K562 (cell line): ENCODE results near the gene ARSD. TPM values are rescaled to one million over a fixed set of nuclear protein-coding genes. Genes with fewer than 3 reads are reported as not detected.

ENCODE experiments used
- ATAC-seq: fragments of 200-7000 bp; cut with Tn5 transposase; 3 replicates; pipeline ENCODE4 v1.9.1; 2020; ENCODE audit warnings: moderate library complexity
- BruUV-seq: library from RNA; stranded (reverse); fragments of 400-500 nt; replicated peaks from 2 replicates; lab custom pipeline; 2021; lab: Mats Ljungman, UMichigan
- CTCF ChIA-PET: fragments of 300-600 bp; formaldehyde crosslinking; extraction: SDS; loops from one replicate; lab custom pipeline; 2021; ENCODE audit warnings: low intra/inter-chr PET ratio; lab: Yijun Ruan, JAX
- POLR2A ChIA-PET: fragments of 300-600, 350-650 bp; sonication (Branson Sonifier 250); formaldehyde crosslinking; extraction: SDS; loops from one replicate; lab custom pipeline; 2021; ENCODE audit warnings: antibody characterized with exemption, inconsistent platforms; lab: Yijun Ruan, JAX
- DNase-seq, 4 experiments: peaks; one replicate each; pipeline versions ENCODE4 v3.0.0 to v3.0.0-alpha.2; 2011 to 2018; ENCODE audit warnings: low spot score in 3 of 4, mixed read lengths in 3 of 4; ENCODE audit errors: extremely low read depth in 1 of 4
- FAIRE-seq: peaks from 2 replicates; lab custom pipeline; 2011; peaks lifted over from hg19 to GRCh38; lab: Jason Lieb, UNC
- H2AFZ ChIP-seq: 2 replicates; pipeline ENCODE4 v1.6.0; 2011; ENCODE audit warnings: low read depth, low read length, control low read depth, inconsistent platforms
- H3K27ac ChIP-seq: fragments of 200-600 bp; 3 replicates; pipeline ENCODE4 v1.8.0; 2011; ENCODE audit warnings: low read depth, mild to moderate bottlenecking, control low read depth, inconsistent platforms, low read length, moderate library complexity, mixed read lengths; ENCODE audit errors: extremely low read depth
- H3K27me3 ChIP-seq, 2 experiments: fragments of 300-600 bp in 1 of 2; 2 replicates in 1 of 2; 3 replicates in 1 of 2; pipeline versions ENCODE4 v1.6.0 to v1.8.0; 2011; ENCODE audit warnings: inconsistent platforms in 2 of 2, low read length in 2 of 2, mild to moderate bottlenecking in 1 of 2, mixed read lengths in 1 of 2, moderate library complexity in 1 of 2; ENCODE audit not compliant: control insufficient read depth in 2 of 2, insufficient read depth in 2 of 2
- H3K36me3 ChIP-seq: fragments of 300-600 bp; 3 replicates; pipeline ENCODE4 v1.8.0; 2011; ENCODE audit warnings: mild to moderate bottlenecking, low read length, inconsistent platforms; ENCODE audit not compliant: control insufficient read depth, insufficient read depth
- H3K4me1 ChIP-seq, 2 experiments: fragments of 200-600 bp in 1 of 2; replicated peaks in 1 of 2; 2 replicates in 1 of 2; 3 replicates in 1 of 2; pipeline versions ENCODE4 v1.5.1 to v1.8.0; 2011; ENCODE audit warnings: inconsistent platforms in 2 of 2, low read length in 2 of 2, mild to moderate bottlenecking in 1 of 2, mixed read lengths in 1 of 2, moderate library complexity in 1 of 2; ENCODE audit not compliant: control insufficient read depth in 2 of 2, insufficient read depth in 2 of 2
- H3K4me2 ChIP-seq: 2 replicates; pipeline ENCODE4 v1.6.1; 2011; ENCODE audit warnings: low read length, control low read depth, inconsistent platforms, mixed read lengths; ENCODE audit not compliant: insufficient read depth
- H3K4me3 ChIP-seq: fragments of 200-600 bp; sonication (generic), shearing (Covaris generic); 2 replicates; pipeline ENCODE4 v1.5.1; 2016; ENCODE audit warnings: control low read depth, inconsistent platforms
- H3K79me2 ChIP-seq: fragments of 200-600 bp; 3 replicates; pipeline ENCODE4 v1.8.0; 2011; ENCODE audit warnings: low read length, inconsistent platforms; ENCODE audit not compliant: control insufficient read depth, insufficient read depth
- H3K9ac ChIP-seq, 2 experiments: 2 replicates each; pipeline versions ENCODE4 v1.6.0 to v1.6.1; 2011; ENCODE audit warnings: low read depth in 2 of 2, low read length in 2 of 2, control low read depth in 1 of 2, inconsistent platforms in 1 of 2, mild to moderate bottlenecking in 1 of 2, mixed read lengths in 1 of 2; ENCODE audit not compliant: insufficient read depth in 1 of 2
- H3K9me1 ChIP-seq: one replicate; pipeline ENCODE4 v1.6.0; 2011; ENCODE audit warnings: inconsistent platforms, mild to moderate bottlenecking, low read length, moderate library complexity; ENCODE audit not compliant: control insufficient read depth, insufficient read depth
- H3K9me3 ChIP-seq: replicated peaks from 2 replicates; pipeline ENCODE4 v1.5.1; 2011; ENCODE audit warnings: low read depth, low read length, inconsistent platforms; ENCODE audit not compliant: control insufficient read depth, insufficient read depth
- H4K20me1 ChIP-seq: replicated peaks from 2 replicates; pipeline ENCODE4 v1.6.1; 2011; ENCODE audit warnings: low read length, inconsistent platforms, mixed read lengths; ENCODE audit not compliant: control insufficient read depth, insufficient read depth
- ESRRA ChIP-seq: fragments of 450-650 bp; IDR thresholded peaks from 2 replicates; pipeline ENCODE4 v1.6.1; 2014; ENCODE audit warnings: low read depth, mild to moderate bottlenecking, moderate library complexity, borderline replicate concordance
- MAFG ChIP-seq: fragments of 450-650 bp; conservative IDR thresholded peaks from 2 replicates; pipeline ENCODE4 v1.6.1; 2016; ENCODE audit warnings: missing genetic modification characterization, missing compliant biosample characterization
- RCOR1 ChIP-seq, 2 experiments: IDR thresholded peaks; 2 replicates each; pipeline ENCODE4 v1.6.1; 2012; ENCODE audit warnings: low read depth in 2 of 2, low read length in 2 of 2, borderline replicate concordance in 1 of 2, improper control_type of control experiment in 1 of 2
- WGBS: fragments of 100-300 bp; shearing (Covaris generic); methylation state at CpG from one replicate; pipeline ENCODE4 v1.1.6; 2016; ENCODE audit warnings: low coverage, mixed read lengths; ENCODE audit not compliant: insufficient coverage; ENCODE audit errors: missing lambda C conversion rate; 5-methylcytosine and 5-hydroxymethylcytosine counted together
- in situ Hi-C: fragments of 300-500 bp; cut with MboI; formaldehyde crosslinking; loops from 4 replicates; pipeline ENCODE4 v1.15.0; 2018; ENCODE audit warnings: inconsistent platforms, mixed read lengths
- intact Hi-C: fragments of 100-400 bp; cut with micrococcal nuclease; formaldehyde crosslinking; loops from 2 replicates; pipeline ENCODE4 v1.14.2; 2022
- polyA plus RNA-seq, 8 experiments: library from polyadenylated mRNA; depleted of rRNA in 4 of 8; stranded (reverse) in 5 of 8; unstranded in 3 of 8; fragments of >200 nt; fragmentation: Nextera tagmentation in 2 of 8; fragmentation: Illumina TruSeq in 1 of 8; extraction: Ambion mirVana in 2 of 8; extraction: Trizol in 1 of 8; gene quantifications; 2 replicates each; pipeline versions ENCODE4 v1.2.1 to v1.2.3, GENCODE V29; 2011 to 2014; ENCODE audit warnings: inconsistent platforms in 1 of 8, missing spikeins in 1 of 8
- total RNA-seq, 7 experiments: library from RNA; depleted of rRNA in 6 of 7; stranded (reverse); fragments of >200 nt in 6 of 7; fragmentation: Illumina TruSeq in 2 of 7; extraction: Trizol in 2 of 7; gene quantifications; 2 replicates each; pipeline versions ENCODE4 v1.2.1 to v1.2.3, GENCODE V29; 2011 to 2021; ENCODE audit warnings: low replicate concordance in 1 of 7
- TF ChIP-seq, protein P1 (sequence below): fragments of 450-650 bp; IDR thresholded peaks from 2 replicates; pipeline ENCODE4 v1.6.1; 2018; ENCODE audit not compliant: partially characterized antibody

The ARSD gene
- total and polyA plus RNA-seq, 9 of the 15 experiments (the other 6 are each of a cell fraction or from before 2014, with no cell fraction given) = 0.05 to 0.23 (median 0.09) TPM; not detected in 1

DNA sequence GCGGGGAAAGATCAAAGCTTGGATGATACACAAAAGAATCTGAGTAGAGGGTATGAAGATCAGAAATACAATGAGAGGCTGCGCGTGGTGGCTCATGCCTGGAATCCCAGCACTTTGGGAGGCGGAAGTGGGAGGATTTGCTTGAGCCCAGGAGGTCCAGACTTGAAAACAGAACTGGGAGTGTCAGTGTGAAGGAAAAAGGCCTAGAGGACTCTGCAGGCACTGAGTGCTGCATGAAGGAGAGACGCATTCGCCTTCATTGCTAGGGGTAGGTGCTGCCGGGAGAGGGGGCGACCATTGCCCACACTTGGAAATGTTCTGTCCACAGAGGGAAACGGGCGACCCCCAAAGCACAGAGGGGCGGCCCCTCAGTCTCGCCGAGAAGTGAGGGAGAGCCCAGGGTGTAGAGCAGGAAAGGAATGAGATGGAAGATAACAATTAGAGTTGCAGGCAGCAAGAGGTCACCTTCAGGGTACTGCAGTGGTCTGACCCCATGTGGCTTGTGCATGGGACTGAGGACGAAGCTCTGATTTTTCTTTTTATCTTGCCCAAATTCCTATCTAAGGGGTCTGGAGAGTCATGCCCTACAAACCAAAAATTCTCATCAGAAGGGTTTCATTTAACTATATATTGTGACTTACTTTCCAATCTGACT is 31.8 kb upstream of the ARSD start:
- no peak for FAIRE-seq
- no peak overlapping the region for H3K9ac ChIP-seq
- ChIA-PET CTCF (no interaction called here), POLR2A (interaction anchor here (0.6 kb wide), 1 partner anchor 99 kb away, joined by 3 read pairs; no protein-coding TSS in a partner anchor)
- H3K4me1 ChIP-seq = no peaks in the 10 kb centered on the region; a peak in 1 of 5 replicates
- no peak for ATAC-seq
- intact Hi-C loops = no loop called here
- peaks cover 6 to 30% of the 10 kb centered on the region in 2 experiments; a peak in 4 of 5 replicates for H3K27me3 ChIP-seq
- no peak for TF ChIP-seq MAFG (tag)
- TF ChIP-seq RCOR1 (IDR thresholded peaks at IDR 0.05; ENCODE audit: borderline replicate concordance in 1 of 2, low read depth in 2 of 2, low read length in 2 of 2) = 0 out of 4 replicates have a peak, but pooled peaks of 1 of the 2 experiments have one; percentile 6
- peak; percentile 73 for TF ChIP-seq ESRRA
- TF ChIP-seq, protein P1, sequence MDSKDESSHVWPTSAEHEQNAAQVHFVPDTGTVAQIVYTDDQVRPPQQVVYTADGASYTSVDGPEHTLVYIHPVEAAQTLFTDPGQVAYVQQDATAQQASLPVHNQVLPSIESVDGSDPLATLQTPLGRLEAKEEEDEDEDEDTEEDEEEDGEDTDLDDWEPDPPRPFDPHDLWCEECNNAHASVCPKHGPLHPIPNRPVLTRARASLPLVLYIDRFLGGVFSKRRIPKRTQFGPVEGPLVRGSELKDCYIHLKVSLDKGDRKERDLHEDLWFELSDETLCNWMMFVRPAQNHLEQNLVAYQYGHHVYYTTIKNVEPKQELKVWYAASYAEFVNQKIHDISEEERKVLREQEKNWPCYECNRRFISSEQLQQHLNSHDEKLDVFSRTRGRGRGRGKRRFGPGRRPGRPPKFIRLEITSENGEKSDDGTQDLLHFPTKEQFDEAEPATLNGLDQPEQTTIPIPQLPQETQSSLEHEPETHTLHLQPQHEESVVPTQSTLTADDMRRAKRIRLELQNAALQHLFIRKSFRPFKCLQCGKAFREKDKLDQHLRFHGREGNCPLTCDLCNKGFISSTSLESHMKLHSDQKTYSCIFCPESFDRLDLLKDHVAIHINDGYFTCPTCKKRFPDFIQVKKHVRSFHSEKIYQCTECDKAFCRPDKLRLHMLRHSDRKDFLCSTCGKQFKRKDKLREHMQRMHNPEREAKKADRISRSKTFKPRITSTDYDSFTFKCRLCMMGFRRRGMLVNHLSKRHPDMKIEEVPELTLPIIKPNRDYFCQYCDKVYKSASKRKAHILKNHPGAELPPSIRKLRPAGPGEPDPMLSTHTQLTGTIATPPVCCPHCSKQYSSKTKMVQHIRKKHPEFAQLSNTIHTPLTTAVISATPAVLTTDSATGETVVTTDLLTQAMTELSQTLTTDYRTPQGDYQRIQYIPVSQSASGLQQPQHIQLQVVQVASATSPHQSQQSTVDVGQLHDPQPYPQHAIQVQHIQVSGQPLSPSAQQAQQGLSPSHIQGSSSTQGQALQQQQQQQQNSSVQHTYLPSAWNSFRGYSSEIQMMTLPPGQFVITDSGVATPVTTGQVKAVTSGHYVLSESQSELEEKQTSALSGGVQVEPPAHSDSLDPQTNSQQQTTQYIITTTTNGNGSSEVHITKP = peak; percentile 31
- 6% methylated on average over 7 of the region's 14 CpGs for WGBS
- no peak overlapping the region for H3K4me3 ChIP-seq
- DNase-seq = no peak
- no peaks in the 10 kb centered on the region for H3K9me3 ChIP-seq
- no peaks in the 10 kb centered on the region for H4K20me1 ChIP-seq
- H3K4me2 ChIP-seq = no peak overlapping the region
- in situ Hi-C loops = no loop called here
- no peak overlapping the region for H3K27ac ChIP-seq
- no peaks in the 10 kb centered on the region for H3K9me1 ChIP-seq
- BruUV-seq = no TSS peak
- H3K36me3 ChIP-seq = no peaks in the 10 kb centered on the region
- H3K79me2 ChIP-seq = no peaks in the 10 kb centered on the region
- H2AFZ ChIP-seq = no peak overlapping the region
